GM19043 (cell line): ENCODE data around the gene TNS4.

ENCODE experiments used
- ATAC-seq: cut with Tn5 transposase; IDR thresholded peaks from one replicate; pipeline ENCODE4 v1.9.1; 2021; ENCODE audit warnings: low read depth; ENCODE audit not compliant: unreplicated experiment

Gene TNS4

DNA sequence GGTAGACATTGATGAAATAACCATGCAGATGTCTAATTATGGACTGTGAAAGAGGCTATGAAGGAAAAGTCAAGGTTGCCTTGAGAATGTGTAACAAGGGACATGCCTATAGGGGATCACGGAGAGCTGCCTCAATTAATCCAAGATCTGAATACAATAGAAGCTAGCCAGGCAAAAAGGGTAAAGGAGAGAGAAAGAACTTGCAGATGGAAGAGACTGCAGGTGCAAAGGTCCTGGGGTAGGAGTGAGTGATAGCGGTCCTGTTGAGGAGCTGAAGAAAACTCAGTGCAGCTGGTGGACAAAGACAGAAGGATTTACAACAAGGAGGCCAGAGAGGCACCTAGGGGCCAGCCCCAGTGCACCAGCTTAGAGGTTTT, 15.9 kb upstream of the TNS4 start:
- ATAC-seq, result no peak

DNA sequence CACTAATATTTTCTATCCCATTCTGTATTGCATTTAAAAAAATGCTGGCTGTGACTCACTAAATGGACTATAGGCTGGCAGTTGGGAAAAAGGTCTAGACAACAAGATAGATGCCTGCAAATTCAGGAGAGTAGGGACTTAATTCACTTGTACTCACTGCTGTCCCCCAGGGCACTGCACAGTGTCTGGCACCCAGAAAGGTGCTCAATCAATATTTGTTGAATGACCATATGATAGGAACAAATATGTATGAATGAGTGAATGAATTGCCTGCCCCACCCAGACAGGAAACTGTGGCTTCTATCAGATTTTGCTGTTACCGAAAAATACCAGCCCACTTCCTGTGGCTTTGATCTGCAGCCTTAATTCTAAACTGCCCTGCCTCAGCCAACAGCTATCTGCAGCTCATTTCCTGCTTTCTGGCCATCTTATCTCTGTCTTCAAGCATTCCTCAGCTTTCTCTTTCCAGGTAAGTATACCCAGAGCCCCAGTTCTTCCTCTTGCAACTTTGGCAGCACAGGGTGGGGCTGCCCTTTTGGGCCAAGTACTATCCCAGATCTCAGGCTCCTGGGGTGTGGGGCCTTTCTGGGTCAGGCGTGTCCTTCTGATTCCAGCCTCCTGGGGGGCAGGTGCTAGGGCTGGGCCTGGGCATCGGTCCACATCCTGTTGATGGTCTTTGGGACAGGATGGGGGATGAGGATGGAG, 15.3 kb upstream of the TNS4 start:
- no peak for ATAC-seq

DNA sequence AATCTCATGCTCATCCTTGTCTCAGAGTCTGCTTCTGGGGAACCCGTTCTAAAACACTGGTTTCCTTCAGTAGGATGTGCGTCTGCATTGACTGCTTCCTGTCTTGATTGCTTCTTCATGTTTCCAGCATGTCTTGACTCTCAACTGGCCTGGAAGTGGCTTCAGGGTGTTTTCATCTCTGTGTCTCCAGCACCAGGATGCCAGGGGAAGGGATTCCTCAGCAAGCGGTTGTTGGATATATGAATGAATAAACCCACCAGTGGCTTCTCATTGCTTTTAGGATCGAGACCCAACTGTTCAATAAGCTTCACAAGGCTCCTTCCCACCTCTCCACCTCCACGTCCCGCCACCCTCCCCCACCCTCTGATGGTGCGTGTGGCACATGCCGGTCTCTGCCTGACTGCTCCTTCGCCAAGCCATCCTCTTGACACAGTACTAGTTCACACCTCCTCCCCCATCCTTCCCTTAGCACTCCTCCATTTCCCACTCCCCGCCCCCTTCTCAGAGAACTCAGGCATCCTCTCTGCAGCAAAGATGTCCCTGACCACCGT, 14.1 kb upstream of the TNS4 start:
- ATAC-seq, result no peak

DNA sequence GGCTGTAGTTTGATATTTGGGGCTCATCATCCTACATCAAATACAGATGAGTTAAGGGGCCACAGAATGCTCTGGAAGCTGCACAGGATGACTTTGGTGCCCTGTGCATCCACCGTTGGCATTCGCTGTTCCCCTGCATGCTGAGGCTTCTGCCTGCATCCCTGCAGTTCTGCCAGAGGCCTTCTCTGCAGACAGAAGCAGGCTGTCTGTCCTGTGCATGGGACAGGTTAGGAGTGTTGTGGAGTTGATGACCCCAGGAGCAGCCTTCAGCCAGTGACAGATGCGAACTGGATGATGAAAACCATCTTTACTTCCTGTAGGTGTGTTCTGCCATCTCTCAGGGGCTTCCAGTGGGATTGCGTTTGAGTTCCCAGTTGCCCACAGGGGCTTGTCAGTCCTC, 13.6 kb upstream of the TNS4 start:
- no peak for ATAC-seq

DNA sequence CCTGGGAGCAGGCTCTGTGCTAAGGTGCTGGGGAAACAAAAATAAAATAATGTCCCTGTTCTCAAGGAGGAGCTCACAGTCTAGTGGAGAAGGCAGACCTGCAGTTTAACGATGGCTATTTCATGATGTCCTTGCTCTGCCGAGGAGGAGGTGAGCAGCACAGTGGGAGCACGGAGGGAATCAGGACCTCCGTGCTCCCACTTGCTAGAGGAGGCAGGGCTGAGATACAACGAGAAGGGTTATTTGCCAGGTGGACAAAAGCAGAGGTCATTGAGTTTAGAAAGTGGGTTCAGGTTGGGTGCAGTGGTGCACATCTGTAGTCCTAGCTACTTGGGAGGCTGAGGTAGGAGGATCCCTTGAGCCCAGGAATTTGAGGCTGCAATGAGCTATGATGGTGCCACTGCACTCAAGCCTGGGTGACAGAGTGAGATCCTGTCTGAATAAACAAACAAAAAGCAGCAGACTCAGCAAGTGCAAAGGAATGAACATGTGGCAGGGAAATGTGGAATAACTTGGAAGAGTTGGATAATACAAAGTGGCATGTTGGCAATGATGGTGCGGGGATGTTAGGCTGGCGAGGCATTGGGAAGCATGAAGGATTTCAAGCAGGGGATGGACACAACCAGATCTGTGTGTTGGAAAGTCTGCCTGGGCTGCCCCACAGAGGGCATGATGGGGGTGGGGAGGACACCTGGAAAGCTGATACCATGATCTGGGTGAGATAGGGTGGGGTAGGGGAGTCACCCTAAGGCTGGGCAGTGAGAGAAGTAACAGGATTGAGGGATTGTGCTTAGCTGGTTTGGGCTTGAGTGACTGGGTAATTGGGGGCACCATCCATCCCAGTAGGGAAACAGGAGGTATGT, 12.8 kb upstream of the TNS4 start:
- no peak for ATAC-seq

DNA sequence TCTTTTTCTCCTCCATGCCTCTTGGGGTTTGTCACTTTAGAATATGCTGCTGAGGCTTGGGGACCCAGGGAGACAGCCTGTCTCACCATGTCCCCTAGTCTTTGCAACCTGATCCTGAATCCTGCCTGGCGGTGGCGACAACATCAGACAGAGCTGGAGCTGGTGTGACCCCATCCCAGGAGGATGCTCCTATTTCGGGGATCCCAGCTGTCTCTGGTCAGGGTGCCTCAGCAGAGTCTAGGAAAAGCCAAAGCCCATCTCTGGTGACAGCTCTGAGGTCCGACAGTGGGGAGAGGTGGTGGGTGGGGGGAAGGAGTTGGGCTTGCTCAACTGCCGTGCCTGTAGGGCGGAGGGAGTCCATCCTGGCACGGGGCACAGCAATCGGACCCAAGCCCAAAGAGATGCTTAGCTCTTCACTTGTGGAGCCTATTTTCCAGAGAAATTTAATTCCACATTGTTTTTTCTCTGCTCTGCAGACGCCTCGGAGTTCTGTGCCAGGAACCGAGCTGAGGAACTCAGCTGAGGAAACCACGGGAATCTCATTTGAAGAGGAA, 10.3 kb upstream of the TNS4 start:
- ATAC-seq, result no peak

DNA sequence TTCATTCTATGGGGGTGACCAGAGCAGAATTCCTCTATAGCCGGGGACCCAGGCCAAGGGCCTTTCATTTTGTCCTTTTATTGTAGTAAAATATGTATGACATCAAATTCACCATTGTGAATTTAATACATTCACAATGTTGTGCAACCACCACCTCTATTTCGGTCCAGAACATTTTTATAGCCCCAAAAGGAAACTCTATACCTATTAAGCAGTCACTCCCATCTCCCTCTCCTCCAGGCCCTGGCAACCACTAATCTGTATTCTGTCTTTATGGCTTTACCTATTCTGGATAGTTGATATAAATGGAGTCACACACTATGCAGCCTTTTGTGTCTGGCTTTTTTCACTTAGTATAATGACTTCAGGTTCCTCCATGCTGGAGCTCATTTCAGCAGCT, 9.7 kb upstream of the TNS4 start:
- ATAC-seq, result no peak

DNA sequence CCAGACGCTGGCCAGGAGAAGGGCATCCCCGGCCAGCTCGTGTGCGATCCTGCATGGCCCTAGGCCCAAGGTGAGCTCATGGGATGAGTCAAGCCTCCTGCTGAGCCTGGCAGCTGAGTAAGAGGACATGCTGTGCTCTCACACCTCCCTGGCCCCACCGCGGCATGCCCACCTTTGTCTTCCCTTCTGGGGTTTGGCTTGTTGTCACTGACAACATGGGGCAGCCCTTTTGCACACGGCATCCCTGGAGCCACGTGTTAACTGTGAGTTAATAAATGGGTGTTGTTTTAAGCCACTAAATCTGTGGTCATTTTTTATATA, 8.9 kb upstream of the TNS4 start:
- ATAC-seq, result no peak

DNA sequence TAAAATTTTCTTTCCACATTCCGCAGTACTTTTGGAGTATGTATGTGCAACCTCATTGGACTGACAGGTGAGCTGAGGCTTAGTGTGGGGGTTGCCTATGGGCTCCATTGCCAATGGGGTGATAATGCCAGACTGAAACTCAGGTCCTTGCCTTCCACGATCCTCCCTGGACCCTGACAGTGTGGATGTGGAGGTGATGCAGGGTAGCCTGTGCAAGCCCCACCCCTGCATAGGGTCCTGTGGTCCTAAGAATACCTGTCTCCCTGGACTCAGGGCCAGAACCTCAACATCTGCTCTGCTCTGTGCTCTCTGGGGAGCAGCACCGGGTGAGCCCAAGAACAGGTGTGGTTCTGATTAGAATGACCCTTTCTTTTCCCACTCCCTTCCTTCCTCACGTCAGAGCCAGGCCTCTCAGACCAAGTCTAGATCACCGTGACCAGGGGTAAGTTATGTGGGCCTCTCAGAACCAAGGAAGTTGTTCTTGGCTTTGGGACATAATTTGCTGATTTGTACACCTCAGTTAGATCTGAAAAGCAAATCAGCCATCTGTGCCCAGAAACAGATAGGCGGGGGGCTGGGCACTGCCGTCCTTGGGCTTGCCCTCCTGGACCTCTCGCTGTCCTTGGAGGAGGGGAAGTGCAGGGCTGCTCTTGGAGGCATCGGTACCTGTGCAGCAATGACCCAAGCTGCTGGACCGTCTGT, 8.4 kb upstream of the TNS4 start:
- ATAC-seq, result no peak

DNA sequence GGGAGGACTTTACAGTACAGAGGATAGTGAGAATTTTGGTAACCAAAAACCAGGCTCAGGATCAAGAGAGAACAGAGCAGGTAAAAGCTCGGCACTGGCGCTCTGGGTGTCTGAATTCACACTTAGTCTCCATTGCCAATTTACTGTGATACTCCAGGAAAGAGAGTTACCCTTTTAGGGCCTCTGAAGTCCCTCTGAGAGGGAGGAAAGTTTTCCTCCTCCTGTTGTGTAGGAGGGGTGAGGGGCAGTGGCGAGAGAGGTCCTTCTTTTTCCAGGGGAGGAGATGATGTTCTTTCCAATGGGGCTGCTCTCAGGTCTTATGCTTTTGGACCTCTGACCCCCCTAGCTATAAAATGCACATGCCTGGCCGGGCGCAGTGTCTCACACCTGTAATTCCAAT, 5.4 kb upstream of the TNS4 start:
- no peak for ATAC-seq

DNA sequence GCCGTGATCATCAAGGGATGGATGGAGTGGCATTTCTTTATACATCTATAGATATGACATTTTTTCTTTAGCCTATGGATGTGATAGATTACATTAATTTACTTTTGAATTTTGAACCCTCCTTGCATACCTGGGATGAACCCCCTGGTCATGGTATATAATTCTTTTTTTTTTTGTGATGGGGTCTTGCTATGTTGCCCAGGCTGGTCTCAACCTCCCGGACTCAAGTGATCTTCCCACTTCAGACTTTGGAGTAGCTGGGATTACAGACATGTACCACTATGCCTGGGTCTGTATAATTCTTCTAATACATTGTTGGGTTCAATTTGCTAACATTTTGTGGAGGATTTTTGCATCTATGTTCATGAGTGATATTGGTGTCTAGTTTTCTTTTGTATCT, 1.7 kb upstream of the TNS4 start:
- ATAC-seq, result no peak

DNA sequence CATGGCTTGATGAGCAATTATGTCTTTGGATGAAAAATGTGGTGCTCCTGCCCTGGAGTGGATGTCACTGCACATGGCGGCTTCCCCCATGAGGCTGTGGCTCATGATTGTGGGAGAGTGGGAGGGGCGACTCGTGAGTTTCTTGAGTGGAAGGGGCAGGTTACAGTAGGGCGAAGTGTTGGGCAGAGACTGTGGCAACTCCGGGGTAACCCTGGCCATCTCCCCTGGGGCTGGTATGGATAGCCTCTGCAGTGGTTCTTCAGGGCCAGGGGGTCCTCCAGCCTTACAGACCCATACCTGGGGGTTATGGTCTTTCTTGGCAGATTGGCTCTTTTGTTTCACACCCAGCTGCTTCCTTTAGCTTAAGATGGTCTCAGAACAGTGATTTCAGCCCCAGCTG, 1.3 kb upstream of the TNS4 start:
- no peak for ATAC-seq

DNA sequence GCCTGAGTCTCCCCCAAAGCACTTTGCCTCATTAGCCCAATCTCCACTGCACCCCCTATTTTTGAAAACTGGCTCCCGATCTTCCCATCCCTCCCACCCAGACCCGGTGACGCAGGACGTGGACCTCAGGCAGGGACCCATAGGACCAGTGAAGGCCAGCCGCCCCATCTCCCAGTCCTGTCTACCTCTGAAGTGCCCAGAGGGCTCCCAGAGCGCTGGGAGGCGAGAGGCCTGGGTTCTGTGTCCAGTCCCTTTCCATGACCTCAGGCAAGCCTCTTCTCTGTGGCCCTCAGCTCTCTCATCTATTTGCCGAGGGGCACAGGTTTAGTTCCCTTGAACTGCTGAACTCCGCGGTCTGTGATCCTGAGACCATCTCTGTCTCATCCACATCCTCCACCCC, 714 bp downstream of the TNS4 start:
- no peak for ATAC-seq

DNA sequence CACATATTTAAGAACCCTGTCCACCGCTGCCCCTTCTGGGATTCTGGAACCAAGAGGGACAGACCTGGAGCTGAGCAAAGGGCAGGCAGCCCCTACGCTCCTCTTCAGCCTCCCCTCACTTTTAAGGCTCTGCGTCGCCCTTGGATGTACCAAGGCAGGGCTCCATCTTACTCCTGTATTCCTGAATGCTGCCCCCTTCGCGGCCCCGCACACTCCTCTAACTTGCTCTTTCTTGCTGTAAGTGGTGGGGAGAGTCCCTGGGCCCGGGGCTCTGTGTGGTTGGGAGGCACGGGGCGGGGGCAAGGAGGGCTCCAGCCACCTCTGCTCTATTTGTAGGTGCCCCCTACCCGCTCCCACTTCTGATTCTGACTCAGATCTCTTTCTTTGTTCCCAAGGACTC, 1.2 kb downstream of the TNS4 start:
- no peak for ATAC-seq

DNA sequence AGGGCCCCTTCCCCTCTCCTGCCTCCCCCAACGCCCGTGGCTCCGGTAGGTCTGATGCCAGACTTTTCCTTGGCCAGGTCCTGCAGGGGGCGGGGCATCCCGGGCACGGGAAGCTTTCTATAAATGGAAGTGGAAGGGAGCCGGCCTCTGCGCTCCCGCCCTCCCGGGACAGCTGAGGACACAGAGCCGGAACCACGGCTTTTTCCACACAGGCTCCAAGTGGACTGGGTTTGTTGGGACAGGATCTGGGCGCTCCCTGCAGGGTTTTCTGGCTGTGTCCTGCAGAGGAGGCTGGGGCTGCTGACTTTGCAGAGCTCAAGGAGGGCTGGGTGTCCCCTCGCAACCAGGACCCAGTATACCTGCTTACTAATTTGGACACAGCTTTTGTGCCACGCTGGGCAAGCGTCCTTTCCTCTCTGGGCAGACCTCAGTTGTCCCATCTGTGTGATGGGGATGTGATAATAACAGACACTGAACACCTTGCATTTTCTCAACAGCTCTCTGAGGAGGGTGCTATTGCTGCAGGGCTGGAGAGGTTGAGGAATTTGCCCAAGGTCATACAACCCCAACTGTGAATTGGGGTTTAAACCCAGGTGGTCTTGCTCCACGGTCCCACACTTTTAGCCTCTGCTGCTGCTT, 1.8 kb downstream of the TNS4 start:
- no peak for ATAC-seq

DNA sequence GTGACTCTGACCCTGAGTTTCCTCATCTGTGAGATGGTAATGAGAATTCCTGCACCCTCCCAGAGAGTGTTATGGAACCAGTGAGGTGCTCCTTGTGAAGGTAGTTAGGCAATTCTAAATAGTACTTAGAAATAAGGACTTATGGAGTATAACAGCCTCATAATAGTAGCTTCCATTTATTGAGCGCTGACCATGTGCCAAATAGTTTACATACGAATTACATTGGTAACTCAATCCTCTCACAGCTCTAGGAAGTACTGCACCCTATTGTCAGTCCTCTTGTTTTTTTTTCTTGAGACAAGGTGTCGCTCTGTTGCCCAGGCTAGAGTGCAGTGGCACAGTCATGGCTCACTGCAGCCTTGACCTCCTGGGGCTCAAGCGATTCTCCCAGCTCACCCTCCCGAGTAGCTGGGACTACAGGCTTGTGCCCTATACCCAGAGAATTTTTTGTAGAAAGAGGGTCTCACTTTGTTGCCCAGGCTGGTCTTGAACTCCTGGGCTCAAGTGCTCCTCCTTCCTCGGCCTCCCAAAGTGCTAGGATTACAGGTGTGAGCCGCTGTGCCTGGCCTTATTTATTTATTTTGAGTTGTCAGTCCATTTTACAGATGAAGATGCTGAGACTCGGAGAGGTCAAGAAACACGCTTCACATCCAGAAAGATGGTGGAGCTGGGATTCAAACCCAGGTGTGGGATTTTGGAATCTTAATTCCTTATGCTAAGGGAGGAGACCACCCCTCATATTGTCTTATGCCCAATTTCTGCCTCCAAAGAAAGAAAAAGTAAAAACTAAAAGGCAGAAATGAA, 2.9 kb downstream of the TNS4 start:
- no peak for ATAC-seq

DNA sequence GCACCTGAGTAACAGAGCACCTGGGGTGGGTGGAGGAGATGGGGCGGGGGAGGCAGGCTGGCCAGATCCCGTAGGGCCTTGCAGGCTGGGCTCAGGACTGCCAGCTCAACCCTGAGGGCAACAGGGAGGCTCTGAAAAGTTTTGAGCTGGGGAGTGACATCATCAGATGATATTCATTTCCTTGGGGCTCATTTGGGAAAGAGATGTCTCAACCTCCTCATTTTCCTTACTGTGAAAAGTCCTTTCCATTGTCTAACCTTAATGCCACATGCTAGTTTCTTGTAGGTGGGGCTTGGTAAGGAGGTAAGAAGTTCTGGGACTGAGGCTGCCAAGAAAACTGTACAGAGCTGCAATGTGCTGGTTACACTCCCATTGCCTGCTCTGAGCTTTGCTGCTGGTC, 3.7 kb downstream of the TNS4 start:
- no peak for ATAC-seq

DNA sequence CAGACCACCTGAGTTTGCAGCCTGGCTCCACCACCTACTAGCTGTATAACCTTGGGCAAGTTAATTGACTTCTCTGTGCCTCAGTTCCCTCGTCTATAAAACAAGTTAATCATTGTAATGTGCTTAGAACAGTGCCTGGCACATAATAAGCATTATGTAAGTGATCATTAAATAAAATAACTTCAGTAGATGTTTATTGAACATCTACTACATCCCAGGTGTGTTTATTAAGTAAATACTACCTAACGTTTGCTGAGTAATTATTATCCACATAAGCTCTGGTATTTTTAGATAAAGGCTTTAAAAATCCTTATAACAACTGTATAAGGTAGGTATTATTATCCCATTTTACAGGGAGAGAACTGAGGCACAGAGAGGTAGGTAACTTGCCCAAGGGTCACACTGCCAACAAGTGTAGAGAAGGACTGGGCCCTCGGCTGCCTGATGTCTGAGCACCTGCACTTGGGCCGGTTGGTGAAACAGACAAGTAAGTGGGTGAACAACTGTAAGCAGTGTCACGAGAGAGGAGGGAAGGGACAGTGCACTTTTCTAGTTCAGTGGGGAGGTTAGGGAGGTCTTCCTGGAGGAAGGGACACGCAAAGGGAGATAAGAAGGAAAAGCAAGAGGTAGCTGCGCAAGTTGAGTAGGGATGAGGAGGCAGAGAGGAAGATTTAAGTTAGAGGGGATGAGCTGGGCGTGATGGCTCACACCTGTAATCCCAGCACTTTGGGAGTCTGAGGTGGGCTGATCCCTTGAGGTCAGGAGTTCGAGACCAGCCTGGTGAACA, 4.6 kb downstream of the TNS4 start:
- ATAC-seq, result no peak

DNA sequence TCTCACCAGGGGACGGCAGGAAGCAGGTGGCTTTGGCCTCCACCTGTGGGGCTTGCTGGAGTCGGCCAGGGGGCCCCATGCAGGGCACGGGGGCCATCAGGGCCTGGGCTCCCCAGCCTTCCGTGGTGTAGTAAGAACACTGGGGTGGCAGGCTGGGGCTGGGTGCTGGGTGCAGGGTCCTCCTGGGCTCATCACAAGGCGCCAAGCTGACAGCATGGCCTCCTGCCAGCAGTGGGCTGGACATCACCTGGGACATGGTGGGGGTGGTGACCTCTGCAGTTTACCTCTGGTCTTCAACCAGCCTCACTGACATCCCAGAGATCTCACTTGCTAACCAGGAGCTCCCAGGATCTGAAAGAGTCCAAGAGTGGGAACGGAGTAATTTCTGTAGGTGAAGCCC, 5.3 kb downstream of the TNS4 start:
- no peak for ATAC-seq
